MCF 10A (cell line): ENCODE results near the gene KLRC4. TPM values are rescaled to one million over a fixed set of nuclear protein-coding genes. Genes with fewer than 3 reads are reported as not detected.

Source experiments
- BruUV-seq: library from RNA; stranded (reverse); fragments of 400-500 nt; replicated peaks from 2 replicates; lab custom pipeline; 2021; lab: Mats Ljungman, UMichigan
- CTCF ChIA-PET: fragments of 300-600 bp; sonication (Branson Sonifier 250); formaldehyde crosslinking; extraction: SDS; loops from one replicate; lab custom pipeline; 2021; ENCODE audit warnings: antibody characterized with exemption, inconsistent platforms; lab: Yijun Ruan, JAX
- POLR2A ChIA-PET: fragments of 300-600, 350-650 bp; sonication (Branson Sonifier 250); formaldehyde crosslinking; extraction: SDS; loops from one replicate; lab custom pipeline; 2020; ENCODE audit warnings: antibody characterized with exemption, inconsistent platforms; lab: Yijun Ruan, JAX
- DNase-seq: peaks from one replicate; pipeline ENCODE4 v3.0.0-alpha.2; 2018; ENCODE audit not compliant: unreplicated experiment
- H3K27ac Mint-ChIP-seq: one replicate; pipeline ENCODE4 v1.8.0; 2022; ENCODE audit warnings: mild to moderate bottlenecking, low read depth, mixed read lengths; ENCODE audit not compliant: unreplicated experiment
- H3K27me3 Mint-ChIP-seq: one replicate; pipeline ENCODE4 v1.8.0; 2022; ENCODE audit warnings: mixed read lengths; ENCODE audit not compliant: insufficient read depth, unreplicated experiment
- H3K36me3 Mint-ChIP-seq: one replicate; pipeline ENCODE4 v1.8.0; 2022; ENCODE audit warnings: mild to moderate bottlenecking, moderate library complexity, mixed read lengths; ENCODE audit not compliant: insufficient read depth, unreplicated experiment
- H3K4me1 Mint-ChIP-seq: one replicate; pipeline ENCODE4 v1.8.0; 2022; ENCODE audit warnings: mixed read lengths; ENCODE audit not compliant: insufficient read depth, unreplicated experiment
- H3K4me3 Mint-ChIP-seq: one replicate; pipeline ENCODE4 v1.8.0; 2022; ENCODE audit warnings: mild to moderate bottlenecking, moderate library complexity, mixed read lengths; ENCODE audit not compliant: unreplicated experiment
- H3K9me3 Mint-ChIP-seq: one replicate; pipeline ENCODE4 v1.8.0; 2022; ENCODE audit warnings: mixed read lengths; ENCODE audit not compliant: unreplicated experiment
- CTCF ChIP-seq: fragments of 200-600 bp; IDR thresholded peaks from one replicate; pipeline ENCODE4 v1.8.0; 2022; ENCODE audit warnings: antibody characterized with exemption, mild to moderate bottlenecking; ENCODE audit not compliant: unreplicated experiment
- intact Hi-C: fragments of 100-400 bp; cut with micrococcal nuclease; formaldehyde crosslinking; loops from 2 replicates; pipeline ENCODE4 v1.14.1; 2022
- total RNA-seq: library from RNA; stranded (reverse); gene quantifications from 2 replicates; pipeline ENCODE4 v1.2.3, GENCODE V29; 2022

The KLRC4 gene
- total RNA-seq, 1 experiment from 2014 or later: 0.84 TPM

GRCh38 chr12:10362828-10363657, 46.5 kb downstream of the KLRC4 start:
- no peak overlapping the region for H3K4me3 Mint-ChIP-seq
- H3K4me1 Mint-ChIP-seq: peaks cover 22% of the 10 kb centered on the region
- POLR2A ChIA-PET: interaction anchor here (0.7 to 5.9 kb wide), 10 partner anchors 11 to 1666 kb away, joined by 3 to 135 read pairs (median 10); partner anchors contain the start of genes GABARAPL1 and RIMKLB
- intact Hi-C loops: no loop called here
- no peak for DNase-seq
- CTCF ChIA-PET: interaction anchor here (0.5 to 4.6 kb wide), 3 partner anchors 12 to 606 kb away, joined by 3 to 35 read pairs (median 3); no protein-coding TSS in a partner anchor
- H3K27ac Mint-ChIP-seq: no peak overlapping the region
- no peaks in the 10 kb centered on the region for H3K9me3 Mint-ChIP-seq
- H3K27me3 Mint-ChIP-seq: no peaks in the 10 kb centered on the region
- no peak for TF ChIP-seq CTCF
- BruUV-seq: no TSS peak
- H3K36me3 Mint-ChIP-seq: peaks cover 1% of the 10 kb centered on the region

- no peak for DNase-seq
- intact Hi-C loops: no loop called here
- ChIA-PET POLR2A (interaction anchor here (0.7 to 5.9 kb wide), 3 partner anchors 20 to 31 kb away, joined by 3 to 135 read pairs (median 3); no protein-coding TSS in a partner anchor), CTCF (no interaction called here)
- Mint-ChIP-seq H3K27ac (no peak overlapping the region), H3K4me3 (no peak overlapping the region), H3K9me3 (no peaks in the 10 kb centered on the region), H3K4me1 (peaks cover 22% of the 10 kb centered on the region), H3K27me3 (no peaks in the 10 kb centered on the region), H3K36me3 (no peaks in the 10 kb centered on the region)
- no TSS peak for BruUV-seq
- TF ChIP-seq CTCF: no peak
These were observed 47.2 kb downstream of the KLRC4 start for GRCh38 chr12:10362325-10362724.

GRCh38 chr12:10361622-10362021, 47.9 kb downstream of the KLRC4 start:
- CTCF ChIA-PET: interaction anchor here (0.7 to 1.0 kb wide), 2 partner anchors 125 to 541 kb away, joined by 4 read pairs; no protein-coding TSS in a partner anchor
- no peak for TF ChIP-seq CTCF
- H3K4me1 Mint-ChIP-seq: peaks cover 22% of the 10 kb centered on the region
- H3K4me3 Mint-ChIP-seq: no peak overlapping the region
- intact Hi-C loops: no loop called here
- H3K36me3 Mint-ChIP-seq: no peaks in the 10 kb centered on the region
- no TSS peak for BruUV-seq
- H3K9me3 Mint-ChIP-seq: no peaks in the 10 kb centered on the region
- no peaks in the 10 kb centered on the region for H3K27me3 Mint-ChIP-seq
- peak; percentile 33 for DNase-seq
- no peak overlapping the region for H3K27ac Mint-ChIP-seq
- POLR2A ChIA-PET: interaction anchor here (0.7 to 1.9 kb wide), 4 partner anchors 11 to 363 kb away, joined by 3 to 10 read pairs (median 6); partner anchors contain the start of gene GABARAPL1

GRCh38 chr12:10361084-10361483, 48.5 kb downstream of the KLRC4 start:
- no peaks in the 10 kb centered on the region for H3K9me3 Mint-ChIP-seq
- intact Hi-C loops: no loop called here
- no peaks in the 10 kb centered on the region for H3K36me3 Mint-ChIP-seq
- no TSS peak for BruUV-seq
- CTCF ChIA-PET: interaction anchor here (1.0 kb wide), 1 partner anchor 125 kb away, joined by 4 read pairs; no protein-coding TSS in a partner anchor
- TF ChIP-seq CTCF: no peak
- POLR2A ChIA-PET: interaction anchor here (0.6 to 1.9 kb wide), 6 partner anchors 11 to 364 kb away, joined by 3 to 10 read pairs (median 4); partner anchors contain the start of gene GABARAPL1
- H3K4me3 Mint-ChIP-seq: no peak overlapping the region
- peak; percentile 61 for DNase-seq
- peaks cover 22% of the 10 kb centered on the region for H3K4me1 Mint-ChIP-seq
- H3K27me3 Mint-ChIP-seq: no peaks in the 10 kb centered on the region
- H3K27ac Mint-ChIP-seq: no peak overlapping the region
